Measurements from ENCODE around the gene SERPINB1. TPM values are rescaled to one million over a fixed set of nuclear protein-coding genes. Genes with fewer than 3 reads are reported as not detected.
A peak's percentile ranks its signal among the peaks of the same experiment; 100 is the strongest.

Gene SERPINB1
- total RNA-seq, 1 donor = 32.6 TPM

DNA sequence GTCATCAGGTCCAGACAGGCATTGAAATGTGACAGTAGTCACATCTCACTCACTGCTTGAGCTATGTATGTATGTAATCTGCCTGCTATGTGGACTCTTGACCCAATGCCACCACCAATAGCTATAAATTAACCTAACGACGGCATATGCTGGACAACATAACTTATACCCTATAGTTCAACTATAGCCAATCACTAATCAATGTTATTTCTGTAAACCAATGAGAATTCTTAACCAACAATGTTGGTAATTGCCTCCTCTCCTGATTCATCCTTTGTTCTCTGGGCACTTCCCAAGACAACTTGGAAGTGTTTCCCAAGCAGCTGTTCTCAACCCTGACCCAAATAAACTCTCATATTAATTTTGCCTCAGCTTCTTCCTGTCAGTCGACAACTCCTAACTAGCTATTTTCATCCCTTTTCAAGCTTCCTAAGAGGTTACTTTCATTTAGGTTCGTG is 24.1 kb upstream of the SERPINB1 start:
- H3K36me3 ChIP-seq (ENCODE audit: insufficient read depth, low read length) = no peaks in the 10 kb centered on the region
- H3K27ac ChIP-seq (ENCODE audit: low read depth, low read length) = no peak overlapping the region
- peaks cover 8% of the 10 kb centered on the region for H3K4me1 ChIP-seq (ENCODE audit: insufficient read depth, low read length)
- H2AFZ ChIP-seq (ENCODE audit: low read length) = peak overlapping the region; percentile 73
- no peaks in the 10 kb centered on the region for H3K27me3 ChIP-seq (ENCODE audit: insufficient read depth, low read length)
- peak; percentile 91 for DNase-seq (ENCODE audit: insufficient read length, low spot score, missing footprints)
- peak overlapping the region; percentile 42 for H3K4me3 ChIP-seq (ENCODE audit: insufficient read depth, low read length)
- H3K4me2 ChIP-seq (ENCODE audit: insufficient read depth, low read length) = peak overlapping the region; percentile 67
- TF ChIP-seq, protein P1, sequence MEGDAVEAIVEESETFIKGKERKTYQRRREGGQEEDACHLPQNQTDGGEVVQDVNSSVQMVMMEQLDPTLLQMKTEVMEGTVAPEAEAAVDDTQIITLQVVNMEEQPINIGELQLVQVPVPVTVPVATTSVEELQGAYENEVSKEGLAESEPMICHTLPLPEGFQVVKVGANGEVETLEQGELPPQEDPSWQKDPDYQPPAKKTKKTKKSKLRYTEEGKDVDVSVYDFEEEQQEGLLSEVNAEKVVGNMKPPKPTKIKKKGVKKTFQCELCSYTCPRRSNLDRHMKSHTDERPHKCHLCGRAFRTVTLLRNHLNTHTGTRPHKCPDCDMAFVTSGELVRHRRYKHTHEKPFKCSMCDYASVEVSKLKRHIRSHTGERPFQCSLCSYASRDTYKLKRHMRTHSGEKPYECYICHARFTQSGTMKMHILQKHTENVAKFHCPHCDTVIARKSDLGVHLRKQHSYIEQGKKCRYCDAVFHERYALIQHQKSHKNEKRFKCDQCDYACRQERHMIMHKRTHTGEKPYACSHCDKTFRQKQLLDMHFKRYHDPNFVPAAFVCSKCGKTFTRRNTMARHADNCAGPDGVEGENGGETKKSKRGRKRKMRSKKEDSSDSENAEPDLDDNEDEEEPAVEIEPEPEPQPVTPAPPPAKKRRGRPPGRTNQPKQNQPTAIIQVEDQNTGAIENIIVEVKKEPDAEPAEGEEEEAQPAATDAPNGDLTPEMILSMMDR (IDR thresholded peaks at IDR 0.05; ENCODE audit: extremely low read depth, low read depth, low read length) = no peak
- H3K79me2 ChIP-seq (ENCODE audit: insufficient read depth, low read length) = no peaks in the 10 kb centered on the region
- no peaks in the 10 kb centered on the region for H3K9me3 ChIP-seq (ENCODE audit: low read depth, low read length)
- H4K20me1 ChIP-seq (ENCODE audit: insufficient read depth, low read length) = no peaks in the 10 kb centered on the region

DNA sequence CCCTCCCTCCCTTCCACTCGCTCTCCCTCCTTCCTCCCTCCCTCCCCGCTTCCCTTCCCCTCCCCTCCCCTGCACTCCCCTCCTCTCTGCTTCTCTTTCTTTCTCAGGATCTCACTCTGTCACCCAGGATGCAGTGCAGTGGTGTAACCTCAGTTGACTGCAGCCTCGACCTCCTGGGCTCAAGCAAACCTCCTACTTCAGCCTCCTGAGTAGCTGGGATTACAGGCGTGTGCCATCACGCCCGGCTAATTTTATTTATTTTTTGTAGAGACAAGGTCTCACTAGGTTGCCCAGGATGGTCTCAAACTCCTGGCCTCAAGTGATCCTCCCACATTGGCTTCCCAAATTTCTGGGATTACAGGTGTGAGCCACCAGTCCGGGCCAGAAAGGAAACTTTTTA is 23.6 kb upstream of the SERPINB1 start:
- TF ChIP-seq, protein P1 (IDR thresholded peaks at IDR 0.05; ENCODE audit: extremely low read depth, low read depth, low read length) = no peak
- H4K20me1 ChIP-seq (ENCODE audit: insufficient read depth, low read length) = no peaks in the 10 kb centered on the region

DNA sequence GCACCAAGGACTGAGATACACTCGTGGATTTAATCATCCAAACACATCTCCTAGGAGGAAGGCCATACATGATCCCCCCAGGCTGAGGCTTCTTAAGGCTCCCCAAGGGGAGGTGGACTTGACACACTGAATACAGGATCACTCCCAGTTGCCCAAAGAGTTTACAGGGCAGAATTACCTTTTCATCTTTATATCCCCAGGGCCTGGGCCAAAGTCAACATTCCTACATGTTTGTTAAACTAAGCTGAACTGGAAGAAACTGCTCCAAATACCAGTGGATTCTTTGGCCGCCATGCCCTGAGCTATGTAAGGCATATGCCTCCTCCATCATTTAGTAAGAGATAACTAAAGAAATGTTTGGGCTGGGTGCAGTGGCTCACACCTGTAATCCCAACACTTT is 22.2 kb upstream of the SERPINB1 start:
- no peaks in the 10 kb centered on the region for H3K9me3 ChIP-seq (ENCODE audit: low read depth, low read length)
- H3K79me2 ChIP-seq (ENCODE audit: insufficient read depth, low read length) = no peaks in the 10 kb centered on the region
- no peaks in the 10 kb centered on the region for H3K27me3 ChIP-seq (ENCODE audit: insufficient read depth, low read length)
- TF ChIP-seq, protein P1 (IDR thresholded peaks at IDR 0.05; ENCODE audit: extremely low read depth, low read depth, low read length) = no peak
- H3K4me1 ChIP-seq (ENCODE audit: insufficient read depth, low read length) = peaks cover 8% of the 10 kb centered on the region
- H4K20me1 ChIP-seq (ENCODE audit: insufficient read depth, low read length) = no peaks in the 10 kb centered on the region
- no peak overlapping the region for H3K4me3 ChIP-seq (ENCODE audit: insufficient read depth, low read length)
- H2AFZ ChIP-seq (ENCODE audit: low read length) = no peak overlapping the region
- no peak for DNase-seq (ENCODE audit: insufficient read length, low spot score, missing footprints)
- H3K4me2 ChIP-seq (ENCODE audit: insufficient read depth, low read length) = no peak overlapping the region
- no peaks in the 10 kb centered on the region for H3K36me3 ChIP-seq (ENCODE audit: insufficient read depth, low read length)
- H3K27ac ChIP-seq (ENCODE audit: low read depth, low read length) = no peak overlapping the region

More for the DNA sequence above, 23.6 kb upstream of the SERPINB1 start:
- H3K4me2 ChIP-seq (ENCODE audit: insufficient read depth, low read length) = peak overlapping the region; percentile 67
- H3K27me3 ChIP-seq (ENCODE audit: insufficient read depth, low read length) = no peaks in the 10 kb centered on the region
- H3K79me2 ChIP-seq (ENCODE audit: insufficient read depth, low read length) = no peaks in the 10 kb centered on the region
- no peak for DNase-seq (ENCODE audit: insufficient read length, low spot score, missing footprints)
- no peak overlapping the region for H3K4me3 ChIP-seq (ENCODE audit: insufficient read depth, low read length)
- H3K9me3 ChIP-seq (ENCODE audit: low read depth, low read length) = no peaks in the 10 kb centered on the region
- H3K36me3 ChIP-seq (ENCODE audit: insufficient read depth, low read length) = no peaks in the 10 kb centered on the region
- H2AFZ ChIP-seq (ENCODE audit: low read length) = no peak overlapping the region
- H3K27ac ChIP-seq (ENCODE audit: low read depth, low read length) = no peak overlapping the region
- peaks cover 8% of the 10 kb centered on the region for H3K4me1 ChIP-seq (ENCODE audit: insufficient read depth, low read length)

DNA sequence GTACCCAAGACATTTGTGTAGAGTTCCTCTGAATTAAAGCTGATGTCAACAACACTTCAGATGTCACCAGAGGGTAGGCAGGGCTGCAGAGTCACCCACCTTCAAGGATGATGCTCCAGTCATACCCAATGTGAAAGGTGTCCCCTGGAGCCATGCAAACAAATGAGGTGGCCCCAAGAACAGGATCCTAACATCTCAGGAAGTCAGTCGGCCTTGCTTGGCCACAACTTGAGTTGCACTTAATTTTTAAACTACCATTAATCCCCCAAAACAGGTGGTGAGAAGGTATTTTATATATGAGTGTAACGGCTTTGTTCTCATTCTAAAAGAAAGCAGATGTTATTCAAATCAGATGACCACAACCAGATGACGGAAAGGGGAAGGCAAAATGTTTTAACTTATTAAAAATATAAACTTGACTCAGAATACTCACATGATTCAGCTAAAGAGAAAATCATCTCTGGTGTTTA is 21.1 kb upstream of the SERPINB1 start:
- H3K4me3 ChIP-seq (ENCODE audit: insufficient read depth, low read length) = no peak overlapping the region
- TF ChIP-seq, protein P1 (IDR thresholded peaks at IDR 0.05; ENCODE audit: extremely low read depth, low read depth, low read length) = no peak
- no peak for DNase-seq (ENCODE audit: insufficient read length, low spot score, missing footprints)

More for the DNA sequence above, 21.1 kb upstream of the SERPINB1 start:
- H3K4me2 ChIP-seq (ENCODE audit: insufficient read depth, low read length) = no peak overlapping the region
- peaks cover 11% of the 10 kb centered on the region for H3K4me1 ChIP-seq (ENCODE audit: insufficient read depth, low read length)
- no peaks in the 10 kb centered on the region for H4K20me1 ChIP-seq (ENCODE audit: insufficient read depth, low read length)
- no peaks in the 10 kb centered on the region for H3K36me3 ChIP-seq (ENCODE audit: insufficient read depth, low read length)
- H3K79me2 ChIP-seq (ENCODE audit: insufficient read depth, low read length) = no peaks in the 10 kb centered on the region
- H2AFZ ChIP-seq (ENCODE audit: low read length) = no peak overlapping the region
- no peaks in the 10 kb centered on the region for H3K9me3 ChIP-seq (ENCODE audit: low read depth, low read length)
- H3K27ac ChIP-seq (ENCODE audit: low read depth, low read length) = no peak overlapping the region
- no peaks in the 10 kb centered on the region for H3K27me3 ChIP-seq (ENCODE audit: insufficient read depth, low read length)
